H9 (cell line): Measurements from ENCODE around the gene CASQ1. TPM values are rescaled to one million over a fixed set of nuclear protein-coding genes. Genes with fewer than 3 reads are reported as not detected.

Experiments
- DNase-seq: peaks from one replicate; pipeline ENCODE4 v3.0.0-alpha.2; 2017
- H2AFZ ChIP-seq: one replicate; pipeline ENCODE4 v1.6.1; 2013; ENCODE audit warnings: mild to moderate bottlenecking, low read length, control low read depth, moderate library complexity
- H2AK5ac ChIP-seq: 2 replicates; pipeline ENCODE4 v1.6.1; 2013; ENCODE audit warnings: low read length, control low read depth, mixed read lengths; ENCODE audit not compliant: insufficient read length
- H2BK120ac ChIP-seq: one replicate; pipeline ENCODE4 v1.6.1; 2013; ENCODE audit warnings: low read depth, mild to moderate bottlenecking, low read length, control low read depth, inconsistent platforms; ENCODE audit not compliant: poor library complexity, severe bottlenecking
- H2BK12ac ChIP-seq: 2 replicates; pipeline ENCODE4 v1.6.1; 2013; ENCODE audit warnings: low read length, control low read depth, mixed read lengths, low read depth; ENCODE audit not compliant: insufficient read length
- H2BK15ac ChIP-seq: 2 replicates; pipeline ENCODE4 v1.6.1; 2013; ENCODE audit warnings: low read depth, low read length, control low read depth
- H2BK20ac ChIP-seq: one replicate; pipeline ENCODE4 v1.6.1; 2013; ENCODE audit warnings: low read depth, mild to moderate bottlenecking, low read length, control low read depth, inconsistent platforms; ENCODE audit not compliant: poor library complexity, severe bottlenecking
- H2BK5ac ChIP-seq: 2 replicates; pipeline ENCODE4 v1.6.1; 2013; ENCODE audit warnings: low read length, control low read depth, mixed read lengths; ENCODE audit not compliant: insufficient read length
- H3K14ac ChIP-seq: 2 replicates; pipeline ENCODE4 v1.6.1; 2013; ENCODE audit warnings: low read length, control low read depth; ENCODE audit not compliant: insufficient read depth
- H3K18ac ChIP-seq: 2 replicates; pipeline ENCODE4 v1.6.1; 2013; ENCODE audit warnings: low read depth, mild to moderate bottlenecking, mixed read lengths, low read length, control low read depth; ENCODE audit not compliant: insufficient read length
- H3K23ac ChIP-seq: 2 replicates; pipeline ENCODE4 v1.6.1; 2013; ENCODE audit warnings: low read length, control low read depth, mixed read lengths, low read depth; ENCODE audit not compliant: insufficient read length
- H3K23me2 ChIP-seq: 2 replicates; pipeline ENCODE4 v1.6.1; 2013; ENCODE audit warnings: low read depth, mild to moderate bottlenecking, mixed read lengths, low read length, control low read depth; ENCODE audit not compliant: insufficient read length, poor library complexity, severe bottlenecking
- H3K27ac ChIP-seq: 2 replicates; pipeline ENCODE4 v1.5.1; 2013; ENCODE audit warnings: low read length, control low read depth, mixed read lengths, low read depth; ENCODE audit not compliant: insufficient read length
- H3K27me3 ChIP-seq: 2 replicates; pipeline ENCODE4 v1.6.1; 2013; ENCODE audit warnings: low read length, control low read depth, inconsistent platforms; ENCODE audit not compliant: insufficient read depth
- H3K4ac ChIP-seq: 2 replicates; pipeline ENCODE4 v1.6.1; 2013; ENCODE audit warnings: low read depth, mild to moderate bottlenecking, control low read depth, inconsistent platforms, low read length, moderate library complexity
- H3K4me1 ChIP-seq: 2 replicates; pipeline ENCODE4 v1.6.1; 2013; ENCODE audit warnings: low read length, control low read depth, inconsistent platforms; ENCODE audit not compliant: insufficient read depth
- H3K4me2 ChIP-seq: 2 replicates; pipeline ENCODE4 v1.6.1; 2013; ENCODE audit warnings: low read length, control low read depth, mixed read lengths; ENCODE audit not compliant: insufficient read length, insufficient read depth
- H3K56ac ChIP-seq: 2 replicates; pipeline ENCODE4 v1.6.1; 2013; ENCODE audit warnings: low read depth, mild to moderate bottlenecking, mixed read lengths, low read length, control low read depth; ENCODE audit not compliant: insufficient read length
- H3K79me1 ChIP-seq: 2 replicates; pipeline ENCODE4 v1.6.1; 2013; ENCODE audit warnings: low read depth, mild to moderate bottlenecking, moderate library complexity, low read length, control low read depth, inconsistent platforms; ENCODE audit not compliant: insufficient read depth, poor library complexity, severe bottlenecking
- H3K79me2 ChIP-seq: 2 replicates; pipeline ENCODE4 v1.6.1; 2013; ENCODE audit warnings: low read length, control low read depth, inconsistent platforms; ENCODE audit not compliant: insufficient read depth
- H3K9ac ChIP-seq: 2 replicates; pipeline ENCODE4 v1.6.1; 2013; ENCODE audit warnings: low read length, control low read depth, mixed read lengths; ENCODE audit not compliant: insufficient read length; ENCODE audit errors: extremely low read depth
- H3K9me3 ChIP-seq: one replicate; pipeline ENCODE4 v1.6.1; 2013; ENCODE audit warnings: low read depth, low read length, inconsistent platforms; ENCODE audit not compliant: control insufficient read depth
- H3T11ph ChIP-seq: one replicate; pipeline ENCODE4 v1.6.1; 2013; ENCODE audit warnings: mild to moderate bottlenecking, low read length, control low read depth, inconsistent platforms
- H4K20me1 ChIP-seq: one replicate; pipeline ENCODE4 v1.6.1; 2013; ENCODE audit not compliant: control insufficient read depth, insufficient read length, insufficient read depth
- H4K5ac ChIP-seq: 2 replicates; pipeline ENCODE4 v1.6.1; 2013; ENCODE audit warnings: low read depth, mild to moderate bottlenecking, mixed read lengths, low read length, control low read depth; ENCODE audit not compliant: insufficient read length
- H4K8ac ChIP-seq: replicated peaks from 2 replicates; pipeline ENCODE4 v1.6.1; 2013; ENCODE audit warnings: low read length, control low read depth, mixed read lengths, low read depth; ENCODE audit not compliant: insufficient read length
- H4K91ac ChIP-seq: 2 replicates; pipeline ENCODE4 v1.6.1; 2013; ENCODE audit warnings: low read depth, mild to moderate bottlenecking, moderate library complexity, mixed read lengths, low read length, control low read depth; ENCODE audit not compliant: insufficient read length
- H3K27ac Mint-ChIP-seq, 3 experiments: 2 replicates in 2 of 3; 3 replicates in 1 of 3; pipeline ENCODE4 v1.8.0; 2020 to 2021; ENCODE audit warnings: mixed read lengths in 3 of 3, mild to moderate bottlenecking in 1 of 3, moderate library complexity in 1 of 3
- H3K27me3 Mint-ChIP-seq: 2 replicates; pipeline ENCODE4 v1.8.0; 2021; ENCODE audit warnings: low read depth, mild to moderate bottlenecking, moderate library complexity, mixed read lengths
- H3K36me3 Mint-ChIP-seq, 3 experiments: 2 replicates in 2 of 3; 3 replicates in 1 of 3; pipeline ENCODE4 v1.8.0; 2020 to 2021; ENCODE audit warnings: low read depth in 3 of 3, mixed read lengths in 3 of 3; ENCODE audit not compliant: insufficient read depth in 1 of 3
- H3K4me1 Mint-ChIP-seq, 2 experiments: 2 replicates each; pipeline ENCODE4 v1.8.0; 2020; ENCODE audit warnings: mixed read lengths in 2 of 2
- H3K4me3 Mint-ChIP-seq, 2 experiments: 2 replicates in 1 of 2; 3 replicates in 1 of 2; pipeline ENCODE4 v1.8.0; 2020 to 2021; ENCODE audit warnings: mild to moderate bottlenecking in 2 of 2, mixed read lengths in 2 of 2, moderate library complexity in 1 of 2
- H3K9me3 Mint-ChIP-seq, 2 experiments: 2 replicates in 1 of 2; 3 replicates in 1 of 2; pipeline ENCODE4 v1.8.0; 2020; ENCODE audit warnings: mild to moderate bottlenecking in 2 of 2, mixed read lengths in 2 of 2, moderate library complexity in 1 of 2
- WGBS: extraction: QIAGEN DNeasy Blood & Tissue Kit; methylation state at CpG from one replicate; pipeline ENCODE4 v1.1.7; 2013; ENCODE audit warnings: missing lambda C conversion rate, low lambda C conversion rate, mixed read lengths; ENCODE audit not compliant: insufficient read length; ENCODE audit errors: extremely low coverage; 5-methylcytosine and 5-hydroxymethylcytosine counted together
- total RNA-seq: library from RNA; stranded (reverse); gene quantifications from 2 replicates; pipeline ENCODE4 v1.2.1, GENCODE V29; 2021
- TF ChIP-seq, protein P1 (sequence below): fragments of 200-600 bp; sonication (generic); conservative IDR thresholded peaks from 3 replicates; pipeline ENCODE4 v1.8.0; 2021; ENCODE audit warnings: antibody characterized with exemption, mild to moderate bottlenecking

The CASQ1 gene
- total RNA-seq, 1 experiment from 2014 or later, result 0.55 TPM

DNA sequence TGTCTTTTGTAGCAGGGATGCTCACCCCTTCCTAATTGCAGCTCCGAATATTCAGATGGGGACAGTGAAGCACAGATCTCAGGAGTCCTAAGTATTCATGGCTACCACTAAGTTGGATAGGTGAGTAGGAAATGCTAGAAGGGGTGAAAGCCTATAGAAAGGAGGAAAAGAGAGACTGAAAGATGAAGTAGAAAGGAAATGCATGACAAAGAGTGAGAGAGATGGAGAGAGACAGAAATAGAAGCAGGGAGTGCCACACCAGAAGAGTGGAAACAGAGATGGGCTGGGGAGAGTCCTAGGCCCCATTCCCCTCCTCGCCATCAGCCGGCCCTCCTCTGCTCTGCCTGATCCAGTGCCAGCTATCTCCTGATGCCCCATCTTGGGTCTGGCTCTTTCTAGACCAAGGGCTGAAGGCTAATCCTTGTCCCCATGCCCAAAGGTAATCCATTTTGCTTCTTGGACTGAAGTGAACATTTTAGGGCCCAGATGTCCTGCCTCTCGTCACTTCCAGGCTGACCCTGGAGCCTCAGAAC, 16.8 kb downstream of the CASQ1 start:
- Histone ChIP-seq H3K79me1 (no peaks in the 10 kb centered on the region), H3K18ac (no peak overlapping the region), H3K4me1 (peaks cover 24% of the 10 kb centered on the region; the same call in 1 of the 2 replicates)

More for the DNA sequence above, 16.8 kb downstream of the CASQ1 start:
- no peak overlapping the region for H2BK20ac ChIP-seq
- peaks cover 13 to 51% (median 16%) of the 10 kb centered on the region in 3 experiments for H3K36me3 Mint-ChIP-seq
- peaks cover 67 to 70% of the 10 kb centered on the region in 2 experiments for H3K4me1 Mint-ChIP-seq
- peaks cover 9% of the 10 kb centered on the region for H3K23me2 ChIP-seq
- no peak overlapping the region for H2AK5ac ChIP-seq
- H2BK120ac ChIP-seq, result no peak overlapping the region
- H3K9me3 ChIP-seq, result no peaks in the 10 kb centered on the region
- H3K9me3 Mint-ChIP-seq, result no peaks in the 10 kb centered on the region
- H3K14ac ChIP-seq, result no peak overlapping the region
- H3K27me3 ChIP-seq, result no peaks in the 10 kb centered on the region
- H4K20me1 ChIP-seq, result no peaks in the 10 kb centered on the region
- H3K4me2 ChIP-seq, result peak overlapping the region; percentile 56
- H2BK15ac ChIP-seq, result no peak overlapping the region
- no peak overlapping the region for H4K5ac ChIP-seq
- DNase-seq, result no peak
- H3K4me3 Mint-ChIP-seq, result peak overlapping the region; percentile 91; a peak in 4 of 5 replicates
- H4K8ac ChIP-seq, result no peak overlapping the region
- H3K56ac ChIP-seq, result no peak overlapping the region
- no peak overlapping the region for H3K27ac ChIP-seq
- H3K27ac Mint-ChIP-seq, result peak overlapping the region in 1 of 3 experiments; percentile 26; a peak in 2 of 7 replicates
- H3K23ac ChIP-seq, result no peak overlapping the region
- H3K4ac ChIP-seq, result no peak overlapping the region
- H3K9ac ChIP-seq, result no peak overlapping the region
- no peak overlapping the region for H2BK5ac ChIP-seq
- no peaks in the 10 kb centered on the region for H3K79me2 ChIP-seq
- no peak overlapping the region for H2BK12ac ChIP-seq
- no CpG with 5 or more reads among the region's 4 CpGs for WGBS
- H2AFZ ChIP-seq, result no peak overlapping the region
- H4K91ac ChIP-seq, result no peak overlapping the region
- H3T11ph ChIP-seq, result no peak overlapping the region
- TF ChIP-seq, protein P1, sequence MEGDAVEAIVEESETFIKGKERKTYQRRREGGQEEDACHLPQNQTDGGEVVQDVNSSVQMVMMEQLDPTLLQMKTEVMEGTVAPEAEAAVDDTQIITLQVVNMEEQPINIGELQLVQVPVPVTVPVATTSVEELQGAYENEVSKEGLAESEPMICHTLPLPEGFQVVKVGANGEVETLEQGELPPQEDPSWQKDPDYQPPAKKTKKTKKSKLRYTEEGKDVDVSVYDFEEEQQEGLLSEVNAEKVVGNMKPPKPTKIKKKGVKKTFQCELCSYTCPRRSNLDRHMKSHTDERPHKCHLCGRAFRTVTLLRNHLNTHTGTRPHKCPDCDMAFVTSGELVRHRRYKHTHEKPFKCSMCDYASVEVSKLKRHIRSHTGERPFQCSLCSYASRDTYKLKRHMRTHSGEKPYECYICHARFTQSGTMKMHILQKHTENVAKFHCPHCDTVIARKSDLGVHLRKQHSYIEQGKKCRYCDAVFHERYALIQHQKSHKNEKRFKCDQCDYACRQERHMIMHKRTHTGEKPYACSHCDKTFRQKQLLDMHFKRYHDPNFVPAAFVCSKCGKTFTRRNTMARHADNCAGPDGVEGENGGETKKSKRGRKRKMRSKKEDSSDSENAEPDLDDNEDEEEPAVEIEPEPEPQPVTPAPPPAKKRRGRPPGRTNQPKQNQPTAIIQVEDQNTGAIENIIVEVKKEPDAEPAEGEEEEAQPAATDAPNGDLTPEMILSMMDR, result no peak
- H3K27me3 Mint-ChIP-seq, result no peaks in the 10 kb centered on the region
